ENCODE data around the gene MTIF3.

- TF ChIP-seq MEF2A (IDR thresholded peaks at IDR 0.05; ENCODE audit: borderline replicate concordance, low read depth) (no peak), CHD2 (IDR thresholded peaks at IDR 0.05; ENCODE audit: low read length, partially characterized antibody) (no peak), ELF1 (IDR thresholded peaks at IDR 0.05) (no peak), RFX5 (IDR thresholded peaks at IDR 0.05; ENCODE audit: low read length) (no peak), EZH2phosphoT487 (IDR thresholded peaks at IDR 0.05; ENCODE audit: borderline replicate concordance, low read depth) (no peak), MAX (IDR thresholded peaks at IDR 0.05; ENCODE audit: low read depth) (no peak), EP300 (IDR thresholded peaks at IDR 0.05; ENCODE audit: borderline replicate concordance in 1 of 2, low read depth in 1 of 2, low read length in 1 of 2) (no peak), PBX3 (IDR thresholded peaks at IDR 0.05) (no peak), RAD21 (IDR thresholded peaks at IDR 0.05; ENCODE audit: low read length) (no peak)
- TF ChIP-seq, protein P1, sequence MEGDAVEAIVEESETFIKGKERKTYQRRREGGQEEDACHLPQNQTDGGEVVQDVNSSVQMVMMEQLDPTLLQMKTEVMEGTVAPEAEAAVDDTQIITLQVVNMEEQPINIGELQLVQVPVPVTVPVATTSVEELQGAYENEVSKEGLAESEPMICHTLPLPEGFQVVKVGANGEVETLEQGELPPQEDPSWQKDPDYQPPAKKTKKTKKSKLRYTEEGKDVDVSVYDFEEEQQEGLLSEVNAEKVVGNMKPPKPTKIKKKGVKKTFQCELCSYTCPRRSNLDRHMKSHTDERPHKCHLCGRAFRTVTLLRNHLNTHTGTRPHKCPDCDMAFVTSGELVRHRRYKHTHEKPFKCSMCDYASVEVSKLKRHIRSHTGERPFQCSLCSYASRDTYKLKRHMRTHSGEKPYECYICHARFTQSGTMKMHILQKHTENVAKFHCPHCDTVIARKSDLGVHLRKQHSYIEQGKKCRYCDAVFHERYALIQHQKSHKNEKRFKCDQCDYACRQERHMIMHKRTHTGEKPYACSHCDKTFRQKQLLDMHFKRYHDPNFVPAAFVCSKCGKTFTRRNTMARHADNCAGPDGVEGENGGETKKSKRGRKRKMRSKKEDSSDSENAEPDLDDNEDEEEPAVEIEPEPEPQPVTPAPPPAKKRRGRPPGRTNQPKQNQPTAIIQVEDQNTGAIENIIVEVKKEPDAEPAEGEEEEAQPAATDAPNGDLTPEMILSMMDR (IDR thresholded peaks at IDR 0.05), result no peak
- TF ChIP-seq, protein P2, sequence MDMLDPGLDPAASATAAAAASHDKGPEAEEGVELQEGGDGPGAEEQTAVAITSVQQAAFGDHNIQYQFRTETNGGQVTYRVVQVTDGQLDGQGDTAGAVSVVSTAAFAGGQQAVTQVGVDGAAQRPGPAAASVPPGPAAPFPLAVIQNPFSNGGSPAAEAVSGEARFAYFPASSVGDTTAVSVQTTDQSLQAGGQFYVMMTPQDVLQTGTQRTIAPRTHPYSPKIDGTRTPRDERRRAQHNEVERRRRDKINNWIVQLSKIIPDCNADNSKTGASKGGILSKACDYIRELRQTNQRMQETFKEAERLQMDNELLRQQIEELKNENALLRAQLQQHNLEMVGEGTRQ (IDR thresholded peaks at IDR 0.05; ENCODE audit: borderline replicate concordance, low read depth, low read length), result no peak
These were observed 54.0 kb downstream of the MTIF3 start for GRCh38 chr13:27396252-27396846.
